H1 (cell line): Measurements from ENCODE around the gene CA5A. TPM values are rescaled to one million over a fixed set of nuclear protein-coding genes. Genes with fewer than 3 reads are reported as not detected.
"Not testable (repeated sequence)": the region's sequence is repeated elsewhere in the genome, so short reads cannot be mapped to it uniquely, and the experiment has no call there.

ENCODE experiments used
- CTCF ChIA-PET: fragments of 300-600 bp; sonication (Branson Sonifier 250); formaldehyde crosslinking; loops from one replicate; lab custom pipeline; 2021; ENCODE audit not compliant: partially characterized antibody; lab: Charles Lee
- POLR2A ChIA-PET: fragments of 300-600 bp; sonication (Branson Sonifier 250); formaldehyde crosslinking; loops from one replicate; lab custom pipeline; 2021; ENCODE audit warnings: inconsistent platforms; ENCODE audit not compliant: partially characterized antibody; lab: Charles Lee
- DNase-seq, 2 experiments: peaks; one replicate each; pipeline versions ENCODE4 v3.0.0 to v3.0.0-alpha.2; 2010 to 2022; ENCODE audit warnings: low spot score in 2 of 2, low read depth in 1 of 2, mixed read lengths in 1 of 2
- FAIRE-seq: peaks from 2 replicates; lab custom pipeline; 2011; peaks lifted over from hg19 to GRCh38; lab: Jason Lieb, UNC
- H2AFZ ChIP-seq: 2 replicates; pipeline ENCODE4 v1.8.1; 2012; ENCODE audit warnings: low read length, inconsistent platforms
- H2AK5ac ChIP-seq: 2 replicates; pipeline ENCODE4 v1.6.1; 2013; ENCODE audit warnings: low read depth, low read length
- H2BK120ac ChIP-seq: replicated peaks from 2 replicates; pipeline ENCODE3; 2013; ENCODE audit warnings: low read depth, low read length, inconsistent platforms
- H2BK12ac ChIP-seq: 2 replicates; pipeline ENCODE4 v1.6.1; 2013; ENCODE audit warnings: low read depth, low read length
- H2BK15ac ChIP-seq: 2 replicates; pipeline ENCODE4 v1.6.1; 2013; ENCODE audit warnings: low read length
- H2BK20ac ChIP-seq: 2 replicates; pipeline ENCODE4 v1.6.1; 2013; ENCODE audit warnings: low read length
- H2BK5ac ChIP-seq: 2 replicates; pipeline ENCODE4 v1.6.1; 2013; ENCODE audit warnings: low read depth, low read length
- H3K14ac ChIP-seq: 2 replicates; pipeline ENCODE4 v1.6.1; 2013; ENCODE audit warnings: inconsistent platforms; ENCODE audit not compliant: insufficient read length
- H3K18ac ChIP-seq: 2 replicates; pipeline ENCODE4 v1.6.1; 2013; ENCODE audit warnings: low read length; ENCODE audit errors: extremely low read depth
- H3K23ac ChIP-seq: 2 replicates; pipeline ENCODE4 v1.6.1; 2013; ENCODE audit warnings: inconsistent platforms; ENCODE audit not compliant: insufficient read length
- H3K23me2 ChIP-seq: 2 replicates; pipeline ENCODE4 v1.6.1; 2013; ENCODE audit warnings: low read depth, low read length
- H3K27ac ChIP-seq: 2 replicates; pipeline ENCODE4 v1.6.1; 2011; ENCODE audit warnings: low read depth, low read length, inconsistent platforms
- H3K27me3 ChIP-seq, 4 experiments: replicated peaks in 1 of 4; 1 replicate in 1 of 4; 2 replicates in 3 of 4; pipeline versions ENCODE4 v1.6.1 to v1.8.1; 2011 to 2013; ENCODE audit warnings: low read length in 3 of 4, mild to moderate bottlenecking in 3 of 4, inconsistent platforms in 2 of 4, mixed read lengths in 2 of 4, moderate library complexity in 1 of 4; ENCODE audit not compliant: control insufficient read depth in 3 of 4, insufficient read depth in 3 of 4; ENCODE audit errors: extremely low read depth in 1 of 4
- H3K36me3 ChIP-seq, 4 experiments: 2 replicates each; pipeline versions ENCODE4 v1.6.1 to v1.8.1; 2011 to 2013; ENCODE audit warnings: mild to moderate bottlenecking in 4 of 4, low read length in 3 of 4, moderate library complexity in 2 of 4, control low read depth in 1 of 4, inconsistent platforms in 1 of 4; ENCODE audit not compliant: insufficient read depth in 4 of 4, control insufficient read depth in 2 of 4
- H3K4ac ChIP-seq: replicated peaks from 2 replicates; pipeline ENCODE3; 2013; ENCODE audit warnings: low read length, low read depth, mixed read lengths, inconsistent platforms; ENCODE audit not compliant: insufficient read length
- H3K4me1 ChIP-seq, 4 experiments: replicated peaks in 1 of 4; 1 replicate in 1 of 4; 2 replicates in 3 of 4; pipeline versions ENCODE4 v1.6.1 to v1.8.1; 2011 to 2013; ENCODE audit warnings: low read length in 3 of 4, inconsistent platforms in 2 of 4, mixed read lengths in 1 of 4; ENCODE audit not compliant: insufficient read depth in 4 of 4, control insufficient read depth in 3 of 4
- H3K4me2 ChIP-seq, 2 experiments: 2 replicates each; pipeline versions ENCODE4 v1.6.1 to v1.8.1; 2011 to 2013; ENCODE audit warnings: low read depth in 2 of 2, low read length in 2 of 2, control low read depth in 1 of 2, inconsistent platforms in 1 of 2, mild to moderate bottlenecking in 1 of 2; ENCODE audit not compliant: insufficient read depth in 1 of 2
- H3K4me3 ChIP-seq, 4 experiments: fragments of 200-600, 300-600 bp in 1 of 4; sonication (generic), shearing (Covaris generic), sonication (Bioruptor Twin) in 1 of 4; 2 replicates each; pipeline versions ENCODE4 v1.5.1 to v1.8.1; 2011 to 2016; ENCODE audit warnings: low read length in 4 of 4, low read depth in 3 of 4, control low read depth in 2 of 4, inconsistent platforms in 2 of 4, mild to moderate bottlenecking in 2 of 4, mixed read lengths in 1 of 4, moderate library complexity in 1 of 4; ENCODE audit not compliant: insufficient read depth in 2 of 4; ENCODE audit errors: extremely low read depth in 1 of 4
- H3K56ac ChIP-seq: replicated peaks from 2 replicates; pipeline ENCODE3; 2013; ENCODE audit warnings: low read depth, mild to moderate bottlenecking, mixed read lengths, low read length, inconsistent platforms; ENCODE audit not compliant: insufficient read length
- H3K79me1 ChIP-seq: 2 replicates; pipeline ENCODE4 v1.6.1; 2013; ENCODE audit warnings: low read depth, low read length, control low read depth
- H3K79me2 ChIP-seq, 2 experiments: 2 replicates each; pipeline versions ENCODE4 v1.6.1 to v1.8.1; 2012 to 2013; ENCODE audit warnings: low read length in 2 of 2, mild to moderate bottlenecking in 2 of 2, inconsistent platforms in 1 of 2; ENCODE audit not compliant: insufficient read depth in 2 of 2, control insufficient read depth in 1 of 2
- H3K9ac ChIP-seq, 4 experiments: replicated peaks in 1 of 4; 1 replicate in 1 of 4; 2 replicates in 3 of 4; pipeline versions ENCODE4 v1.6.1 to v1.8.1; 2011 to 2013; ENCODE audit warnings: low read depth in 3 of 4, low read length in 3 of 4, control low read depth in 2 of 4, mild to moderate bottlenecking in 2 of 4, moderate library complexity in 2 of 4, inconsistent platforms in 1 of 4; ENCODE audit errors: extremely low read depth in 1 of 4
- H3K9me3 ChIP-seq, 2 experiments: 2 replicates each; pipeline versions ENCODE4 v1.6.1 to v1.8.1; 2012 to 2013; ENCODE audit warnings: mild to moderate bottlenecking in 2 of 2, moderate library complexity in 2 of 2, control low read depth in 1 of 2, inconsistent platforms in 1 of 2, low read depth in 1 of 2, low read length in 1 of 2, mixed read lengths in 1 of 2; ENCODE audit not compliant: insufficient read depth in 2 of 2
- H4K20me1 ChIP-seq, 2 experiments: replicated peaks in 1 of 2; 2 replicates each; pipeline versions ENCODE3 to v1.8.1; 2011 to 2013; ENCODE audit warnings: inconsistent platforms in 2 of 2, low read length in 2 of 2, mild to moderate bottlenecking in 1 of 2; ENCODE audit not compliant: insufficient read depth in 2 of 2, control insufficient read depth in 1 of 2
- H4K5ac ChIP-seq: 2 replicates; pipeline ENCODE4 v1.6.1; 2013; ENCODE audit warnings: low read length, low read depth, mixed read lengths, inconsistent platforms; ENCODE audit not compliant: insufficient read length
- H4K8ac ChIP-seq: 2 replicates; pipeline ENCODE4 v1.8.0; 2013; ENCODE audit warnings: mild to moderate bottlenecking, moderate library complexity, low read length, inconsistent platforms; ENCODE audit not compliant: insufficient read depth; ENCODE audit errors: extremely low read depth
- H4K91ac ChIP-seq: replicated peaks from 2 replicates; pipeline ENCODE3; 2013; ENCODE audit warnings: low read length, mixed read lengths, inconsistent platforms; ENCODE audit not compliant: insufficient read length
- WGBS, 2 experiments: shearing (Covaris generic) in 1 of 2; methylation state at CpG; one replicate each; pipeline versions ENCODE4 v1.1.6 to v1.1.7; 2013 to 2015; ENCODE audit warnings: low lambda C conversion rate in 2 of 2, mixed read lengths in 2 of 2, inconsistent platforms in 1 of 2, low coverage in 1 of 2, missing lambda C conversion rate in 1 of 2; ENCODE audit not compliant: insufficient replicate concordance in 2 of 2, insufficient coverage in 1 of 2, insufficient read length in 1 of 2; ENCODE audit errors: extremely low coverage in 1 of 2, missing lambda C conversion rate in 1 of 2; 5-methylcytosine and 5-hydroxymethylcytosine counted together
- polyA plus RNA-seq, 7 experiments: library from polyadenylated mRNA; depleted of rRNA in 3 of 7; stranded (reverse) in 5 of 7; unstranded in 2 of 7; fragments of >200 nt in 5 of 7; fragments of 200-250 nt in 2 of 7; gene quantifications; 1 replicate in 5 of 7; 2 replicates in 1 of 7; 4 replicates in 1 of 7; pipeline versions ENCODE4 v1.2.1 to v1.2.3, GENCODE V29; 2011 to 2013; ENCODE audit warnings: missing spikeins in 2 of 7, mixed read lengths in 2 of 7
- total RNA-seq: library from RNA; stranded (reverse); fragmentation: NEBNext Ultra II Directional; extraction: Animal tissue kit (Norgen Biotek cat#: 25700); gene quantifications from 2 replicates; pipeline ENCODE4 v1.2.1, GENCODE V29; 2021

Gene CA5A
- total and polyA plus RNA-seq, 2 of the 8 experiments (the other 6 are each of a cell fraction or from before 2014, with no cell fraction given) = not detected

DNA sequence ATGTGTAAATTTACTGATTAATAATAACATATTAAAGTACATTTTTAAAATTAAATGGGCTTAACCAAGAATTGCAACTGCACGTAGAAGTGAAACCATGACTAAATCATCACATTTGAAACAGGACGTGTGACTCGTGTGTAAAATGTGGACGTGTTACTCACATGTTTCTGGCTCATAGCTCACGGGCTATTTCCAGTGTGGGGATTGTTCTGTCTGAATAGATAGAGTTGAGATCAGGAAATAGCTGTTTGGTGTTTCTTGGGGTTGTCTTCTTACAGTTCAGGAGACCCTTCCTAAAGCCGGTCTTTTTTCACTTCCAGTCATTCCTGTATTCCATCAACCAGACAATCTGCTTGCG lies 47.4 kb upstream of the CA5A start:
- H3K14ac ChIP-seq, H4K5ac ChIP-seq, H3K27ac ChIP-seq, H4K8ac ChIP-seq, H2BK5ac ChIP-seq, H3K23ac ChIP-seq, H3K18ac ChIP-seq, DNase-seq, H2BK15ac ChIP-seq, H3K4me3 ChIP-seq, H3K9ac ChIP-seq, H2BK120ac ChIP-seq, H3K79me2 ChIP-seq, H3K27me3 ChIP-seq, H2AK5ac ChIP-seq, H2BK12ac ChIP-seq, H3K4ac ChIP-seq, H3K23me2 ChIP-seq, H3K56ac ChIP-seq, H3K4me2 ChIP-seq, H4K91ac ChIP-seq, H4K20me1 ChIP-seq, H2BK20ac ChIP-seq, H3K79me1 ChIP-seq, H2AFZ ChIP-seq, H3K4me1 ChIP-seq, FAIRE-seq, H3K9me3 ChIP-seq: not testable (repeated sequence)
- ChIA-PET POLR2A (interaction anchor here (1.0 kb wide), 1 partner anchor 31 kb away, joined by 3 read pairs; no protein-coding TSS in a partner anchor), CTCF (interaction anchor here (0.8 to 4.7 kb wide), 4 partner anchors 12 to 57 kb away, joined by 3 to 27 read pairs (median 6); no protein-coding TSS in a partner anchor)
- peaks cover 2 to 11% (median 5%) of the 10 kb centered on the region in 4 experiments; a peak in 5 of 8 replicates for H3K36me3 ChIP-seq
- 90% methylated on average over 7 of the region's 7 CpGs; no CpG with 5 or more reads in 1 of the 2 experiments for whole genome bisulfite sequencing, 2 experiments
